HEK293 (cell line): ENCODE measurements around the gene PERM1.

Source experiments
- CTCF ChIA-PET: fragments of 350-600 bp; formaldehyde crosslinking; extraction: SDS; loops from one replicate; lab custom pipeline; 2021; ENCODE audit warnings: antibody characterized with exemption; lab: Yijun Ruan, JAX
- POLR2A ChIA-PET: fragments of 300-600 bp; formaldehyde crosslinking; extraction: SDS; loops from one replicate; lab custom pipeline; 2020; ENCODE audit warnings: antibody characterized with exemption, inconsistent platforms; lab: Yijun Ruan, JAX
- H3K27ac ChIP-seq: fragments of 200-500 bp; sonication (Bioruptor generic); 2 replicates; pipeline ENCODE4 v1.5.1; 2014; ENCODE audit warnings: low read depth, low read length, control low read depth, inconsistent platforms; ENCODE audit errors: extremely low read depth
- H3K36me3 ChIP-seq, 2 experiments: fragments of 200-500 bp in 1 of 2; sonication (Bioruptor generic) in 1 of 2; 1 replicate in 1 of 2; 2 replicates in 1 of 2; pipeline ENCODE4 v1.5.1; 2014 to 2017; ENCODE audit warnings: inconsistent platforms in 2 of 2, low read length in 2 of 2; ENCODE audit not compliant: control insufficient read depth in 2 of 2, insufficient read depth in 1 of 2
- H3K4me1 ChIP-seq: fragments of 200-500 bp; sonication (Bioruptor generic); 2 replicates; pipeline ENCODE4 v1.5.1; 2014; ENCODE audit warnings: mild to moderate bottlenecking, low read length, inconsistent platforms; ENCODE audit not compliant: control insufficient read depth, insufficient read depth
- H3K4me3 ChIP-seq: 2 replicates; pipeline ENCODE4 v1.5.1; 2011; ENCODE audit warnings: low read depth, mild to moderate bottlenecking, control low read depth, low read length, moderate library complexity
- H3K9me3 ChIP-seq: fragments of 200-500 bp; sonication (Bioruptor generic); 2 replicates; pipeline ENCODE4 v1.5.1; 2014; ENCODE audit warnings: low read depth, low read length, inconsistent platforms; ENCODE audit not compliant: control insufficient read depth, insufficient read depth
- BCL11B ChIP-seq: fragments of 450-650 bp; formaldehyde crosslinking; IDR thresholded peaks from 2 replicates; pipeline ENCODE4 v1.5.1; 2016; ENCODE audit warnings: low read depth, missing biosample characterization, missing genetic modification characterization
- EGR2 ChIP-seq: fragments of 450-650 bp; formaldehyde crosslinking; IDR thresholded peaks from 2 replicates; pipeline ENCODE4 v1.5.1; 2016; ENCODE audit warnings: low read depth, missing biosample characterization, missing genetic modification characterization
- GLIS2 ChIP-seq: fragments of 450-650 bp; formaldehyde crosslinking; IDR thresholded peaks from 2 replicates; pipeline ENCODE4 v1.5.1; 2016; ENCODE audit warnings: missing biosample characterization, missing genetic modification characterization
- HOXA7 ChIP-seq: sonication (generic); formaldehyde crosslinking; IDR thresholded peaks from 2 replicates; pipeline ENCODE4 v1.8.1; 2022; ENCODE audit warnings: missing genetic modification reagents, borderline replicate concordance
- HOXD13 ChIP-seq: sonication (generic); formaldehyde crosslinking; IDR thresholded peaks from 2 replicates; pipeline ENCODE4 v1.8.0; 2022; ENCODE audit warnings: missing genetic modification reagents, borderline replicate concordance
- IKZF3 ChIP-seq: fragments of 450-650 bp; IDR thresholded peaks from 2 replicates; pipeline ENCODE4 v1.5.0; 2018; ENCODE audit warnings: missing biosample characterization, mild to moderate bottlenecking, missing genetic modification characterization, moderate library complexity
- KLF1 ChIP-seq: fragments of 450-650 bp; formaldehyde crosslinking; IDR thresholded peaks from 2 replicates; pipeline ENCODE4 v1.5.1; 2016; ENCODE audit warnings: missing biosample characterization, missing genetic modification characterization
- KLF7 ChIP-seq: fragments of 450-650 bp; formaldehyde crosslinking; IDR thresholded peaks from 2 replicates; pipeline ENCODE4 v1.5.1; 2016; ENCODE audit warnings: missing biosample characterization, missing genetic modification characterization, borderline replicate concordance
- REPIN1 ChIP-seq: fragments of 450-650 bp; formaldehyde crosslinking; IDR thresholded peaks from 2 replicates; pipeline ENCODE4 v1.5.1; 2017; ENCODE audit warnings: missing biosample characterization, missing genetic modification characterization, low read depth
- SP3 ChIP-seq: fragments of 450-650 bp; formaldehyde crosslinking; IDR thresholded peaks from 2 replicates; pipeline ENCODE4 v1.5.1; 2016; ENCODE audit warnings: missing biosample characterization, missing genetic modification characterization
- TRIM28 ChIP-seq: IDR thresholded peaks from 2 replicates; pipeline ENCODE4 v1.6.1; 2011; ENCODE audit warnings: low read length, control low read depth, borderline replicate concordance
- WT1 ChIP-seq: fragments of 450-650 bp; formaldehyde crosslinking; IDR thresholded peaks from 2 replicates; pipeline ENCODE4 v1.5.1; 2016; ENCODE audit warnings: missing biosample characterization, missing genetic modification characterization
- ZBTB48 ChIP-seq: fragments of 450-650 bp; formaldehyde crosslinking; IDR thresholded peaks from 2 replicates; pipeline ENCODE4 v1.5.1; 2016; ENCODE audit warnings: missing biosample characterization, missing genetic modification characterization
- ZBTB49 ChIP-seq: fragments of 450-650 bp; formaldehyde crosslinking; IDR thresholded peaks from 2 replicates; pipeline ENCODE4 v1.5.1; 2016; ENCODE audit warnings: missing biosample characterization, missing genetic modification characterization, low read depth
- ZFP37 ChIP-seq: fragments of 450-650 bp; formaldehyde crosslinking; IDR thresholded peaks from 2 replicates; pipeline ENCODE4 v1.5.1; 2016; ENCODE audit warnings: missing biosample characterization, missing genetic modification characterization
- ZFP41 ChIP-seq: fragments of 450-650 bp; formaldehyde crosslinking; IDR thresholded peaks from 2 replicates; pipeline ENCODE4 v1.5.1; 2016; ENCODE audit warnings: missing biosample characterization, missing genetic modification characterization, borderline replicate concordance
- ZFP69B ChIP-seq: fragments of 450-650 bp; formaldehyde crosslinking; IDR thresholded peaks from 2 replicates; pipeline ENCODE4 v1.5.1; 2016; ENCODE audit warnings: missing biosample characterization, missing genetic modification characterization
- ZNF132 ChIP-seq: fragments of 450-650 bp; formaldehyde crosslinking; IDR thresholded peaks from 2 replicates; pipeline ENCODE4 v1.5.1; 2017; ENCODE audit warnings: missing biosample characterization, missing genetic modification characterization, borderline replicate concordance
- ZNF133 ChIP-seq: fragments of 450-650 bp; formaldehyde crosslinking; IDR thresholded peaks from 2 replicates; pipeline ENCODE4 v1.5.1; 2016; ENCODE audit warnings: missing biosample characterization, missing genetic modification characterization
- ZNF157 ChIP-seq: fragments of 450-650 bp; formaldehyde crosslinking; IDR thresholded peaks from 2 replicates; pipeline ENCODE4 v1.5.1; 2016; ENCODE audit warnings: missing biosample characterization, missing genetic modification characterization
- ZNF2 ChIP-seq: fragments of 450-650 bp; formaldehyde crosslinking; IDR thresholded peaks from 2 replicates; pipeline ENCODE4 v1.5.1; 2016; ENCODE audit warnings: missing biosample characterization, missing genetic modification characterization
- ZNF214 ChIP-seq: fragments of 450-650 bp; formaldehyde crosslinking; IDR thresholded peaks from 2 replicates; pipeline ENCODE4 v1.5.1; 2017; ENCODE audit warnings: missing biosample characterization, mild to moderate bottlenecking, missing genetic modification characterization, borderline replicate concordance
- ZNF274 ChIP-seq, 2 experiments: fragments of 200-500 bp in 1 of 2; fragments of 450-650 bp in 1 of 2; sonication (Bioruptor generic) in 1 of 2; formaldehyde crosslinking in 1 of 2; IDR thresholded peaks; 2 replicates each; pipeline versions ENCODE4 v1.5.1 to v1.6.1; 2014 to 2016; ENCODE audit warnings: borderline replicate concordance in 1 of 2, inconsistent platforms in 1 of 2, low read length in 1 of 2, missing biosample characterization in 1 of 2, missing genetic modification characterization in 1 of 2
- ZNF292 ChIP-seq: fragments of 450-650 bp; formaldehyde crosslinking; IDR thresholded peaks from 2 replicates; pipeline ENCODE4 v1.5.1; 2016; ENCODE audit warnings: low read depth, missing biosample characterization, missing genetic modification characterization, borderline replicate concordance
- ZNF37A ChIP-seq: fragments of 450-650 bp; IDR thresholded peaks from 2 replicates; pipeline ENCODE4 v1.5.1; 2018; ENCODE audit warnings: missing biosample characterization, missing genetic modification characterization
- ZNF510 ChIP-seq: fragments of 450-650 bp; formaldehyde crosslinking; IDR thresholded peaks from 2 replicates; pipeline ENCODE4 v1.5.1; 2018; ENCODE audit warnings: mild to moderate bottlenecking, missing genetic modification characterization, missing biosample characterization; ENCODE audit not compliant: insufficient replicate concordance
- ZNF529 ChIP-seq: fragments of 450-650 bp; formaldehyde crosslinking; IDR thresholded peaks from 2 replicates; pipeline ENCODE4 v1.5.1; 2017; ENCODE audit warnings: missing genetic modification characterization, missing biosample characterization; ENCODE audit not compliant: insufficient replicate concordance
- ZNF530 ChIP-seq: fragments of 450-650 bp; formaldehyde crosslinking; IDR thresholded peaks from 2 replicates; pipeline ENCODE4 v1.5.1; 2016; ENCODE audit warnings: low read depth, missing biosample characterization, missing genetic modification characterization
- ZNF549 ChIP-seq: fragments of 450-650 bp; IDR thresholded peaks from 2 replicates; pipeline ENCODE4 v1.5.1; 2018; ENCODE audit warnings: missing biosample characterization, missing genetic modification characterization, mild to moderate bottlenecking, inconsistent platforms, moderate library complexity
- ZNF561 ChIP-seq: fragments of 450-650 bp; IDR thresholded peaks from 2 replicates; pipeline ENCODE4 v1.5.1; 2018; ENCODE audit warnings: missing biosample characterization, missing genetic modification characterization, borderline replicate concordance
- ZNF624 ChIP-seq: fragments of 450-650 bp; formaldehyde crosslinking; IDR thresholded peaks from 2 replicates; pipeline ENCODE4 v1.5.1; 2017; ENCODE audit warnings: missing biosample characterization, missing genetic modification characterization
- ZNF645 ChIP-seq: fragments of 450-650 bp; formaldehyde crosslinking; IDR thresholded peaks from 2 replicates; pipeline ENCODE4; 2016; ENCODE audit warnings: missing biosample characterization, missing genetic modification characterization
- ZNF701 ChIP-seq: fragments of 450-650 bp; formaldehyde crosslinking; IDR thresholded peaks from 2 replicates; pipeline ENCODE4 v1.5.1; 2016; ENCODE audit warnings: missing biosample characterization, missing genetic modification characterization
- ZNF785 ChIP-seq: fragments of 450-650 bp; formaldehyde crosslinking; IDR thresholded peaks from 2 replicates; pipeline ENCODE4 v1.5.1; 2016; ENCODE audit warnings: missing biosample characterization, missing genetic modification characterization

The PERM1 gene

GRCh38 chr1:1021010-1021919, 39.4 kb upstream of the PERM1 start:
- ChIA-PET CTCF (interaction anchor here (0.7 to 2.4 kb wide), 3 partner anchors 19 to 81 kb away, joined by 4 to 8 read pairs (median 6); no protein-coding TSS in a partner anchor), POLR2A (interaction anchor here (0.7 to 5.6 kb wide), 4 partner anchors 19 to 38 kb away, joined by 3 to 44 read pairs (median 9); partner anchors contain the start of gene HES4)
- TF ChIP-seq HOXD13 (CRISPR knock-in tag) (no peak), ZNF530 (tag by site-specific recombination) (no peak), ZNF133 (tag by site-specific recombination) (no peak), KLF1 (peak; percentile 98), WT1 (tag by site-specific recombination) (peak; percentile 13; the same call in 1 of the 2 replicates), ZNF549 (tag by site-specific recombination) (no peak), ZNF274 (IDR thresholded peaks at IDR 0.05; ENCODE audit: low read length) (no peak), ZNF274 (tag by site-specific recombination; IDR thresholded peaks at IDR 0.05; ENCODE audit: borderline replicate concordance) (no peak), REPIN1 (tag by site-specific recombination) (no peak), GLIS2 (tag by site-specific recombination) (peak; percentile 89), ZNF510 (tag by site-specific recombination) (no peak), ZBTB48 (no peak), ZNF157 (tag by site-specific recombination) (no peak), EGR2 (tag by site-specific recombination) (0 out of 2 replicates have a peak, but pooled peaks have one; percentile 16), ZNF624 (no peak), TRIM28 (no peak), ZNF701 (tag by site-specific recombination) (no peak), KLF7 (0 out of 2 replicates have a peak, but pooled peaks have one; percentile 91), ZNF645 (no peak), ZFP37 (tag by site-specific recombination) (no peak), SP3 (tag by site-specific recombination) (no peak; the same call in 1 of the 2 replicates), ZNF132 (tag by site-specific recombination) (no peak), IKZF3 (tag by site-specific recombination) (peak; percentile 97), ZFP41 (tag by site-specific recombination) (no peak), BCL11B (tag by site-specific recombination) (0 out of 2 replicates have a peak, but pooled peaks have one; percentile 62), ZNF785 (tag by site-specific recombination) (no peak), ZNF2 (tag by site-specific recombination) (0 out of 2 replicates have a peak, but pooled peaks have one; percentile 12), ZNF529 (tag by site-specific recombination) (no peak), ZNF561 (0 out of 2 replicates have a peak, but pooled peaks have one; percentile 28), HOXA7 (no peak), ZNF37A (tag by site-specific recombination) (no peak), ZNF292 (no peak), ZFP69B (tag by site-specific recombination) (no peak), ZBTB49 (tag by site-specific recombination) (no peak), ZNF214 (tag by site-specific recombination) (no peak)

More at GRCh38 chr1:1021010-1021919, 39.4 kb upstream of the PERM1 start:
- H3K4me1 ChIP-seq, result peaks cover 3% of the 10 kb centered on the region; the same call in 1 of the 2 replicates
- peak overlapping the region; percentile 71 for H3K4me3 ChIP-seq
- H3K27ac ChIP-seq, result peak overlapping the region; percentile 58; the same call in 1 of the 2 replicates
- H3K36me3 ChIP-seq, result peaks cover 0 to 35% of the 10 kb centered on the region in 2 experiments; a peak in 1 of 3 replicates
- no peaks in the 10 kb centered on the region for H3K9me3 ChIP-seq
